ENCODE measurements around the gene COL26A1. TPM values are rescaled to one million over a fixed set of nuclear protein-coding genes. Genes with fewer than 3 reads are reported as not detected.

Gene COL26A1
- total RNA-seq, 1 donor from 2014 or later, result 0.58 TPM

GRCh38 chr7:101605611-101606497, 243.2 kb downstream of the COL26A1 start:
- no peaks in the 10 kb centered on the region for H3K9me3 ChIP-seq
- DNase-seq (no peak), ATAC-seq (no peak)
- no peaks in the 10 kb centered on the region for H3K36me3 ChIP-seq
- H3K27me3 ChIP-seq, result peaks cover 5% of the 10 kb centered on the region
- intact Hi-C loops (cut with DNase I), result no loop called here
- H3K4me3 ChIP-seq, result no peak overlapping the region
- peaks cover 5% of the 10 kb centered on the region for H3K4me1 ChIP-seq
- TF ChIP-seq CTCF (IDR thresholded peaks at IDR 0.05), result no peak
- no peak overlapping the region for H3K27ac ChIP-seq

- TF ChIP-seq CTCF (IDR thresholded peaks at IDR 0.05), result no peak
- DNase-seq, result no peak
- peaks cover 5% of the 10 kb centered on the region for H3K4me1 ChIP-seq
- peaks cover 5% of the 10 kb centered on the region for H3K27me3 ChIP-seq
- H3K9me3 ChIP-seq, result no peaks in the 10 kb centered on the region
- intact Hi-C loops (cut with DNase I), result no loop called here
- ATAC-seq, result no peak
- no peak overlapping the region for H3K27ac ChIP-seq
- no peaks in the 10 kb centered on the region for H3K36me3 ChIP-seq
- no peak overlapping the region for H3K4me3 ChIP-seq
Observed at GRCh38 chr7:101606498-101606923, 243.8 kb downstream of the COL26A1 start.

Other genes with a start within 250 kb of the COL26A1 start
- gene SERPINE1, start 235.8 kb upstream of the COL26A1 start, total RNA-seq, result 13.7 TPM
- 24.0 TPM for gene AP1S1, start 208.4 kb upstream of the COL26A1 start, total RNA-seq
- gene VGF, start 197.3 kb upstream of the COL26A1 start, total RNA-seq, result not detected
- not detected for gene NAT16, start 182.6 kb upstream of the COL26A1 start, total RNA-seq
- not detected for gene MOGAT3, start 161.8 kb upstream of the COL26A1 start, total RNA-seq
- gene PLOD3, start 145.3 kb upstream of the COL26A1 start, total RNA-seq, result 82.1 TPM
- 51.9 TPM for gene ZNHIT1, start 144.7 kb upstream of the COL26A1 start, total RNA-seq
- 17.7 TPM for gene CLDN15, start 125.1 kb upstream of the COL26A1 start, total RNA-seq
- 147 TPM for gene FIS1, start 117.8 kb upstream of the COL26A1 start, total RNA-seq
- 16.2 TPM for gene IFT22, start 41.1 kb upstream of the COL26A1 start, total RNA-seq